Measurements from ENCODE around the gene PABPN1L. TPM values are rescaled to one million over a fixed set of nuclear protein-coding genes. Genes with fewer than 3 reads are reported as not detected.

PABPN1L gene
- total RNA-seq, 1 experiment from 2014 or later: not detected

DNA sequence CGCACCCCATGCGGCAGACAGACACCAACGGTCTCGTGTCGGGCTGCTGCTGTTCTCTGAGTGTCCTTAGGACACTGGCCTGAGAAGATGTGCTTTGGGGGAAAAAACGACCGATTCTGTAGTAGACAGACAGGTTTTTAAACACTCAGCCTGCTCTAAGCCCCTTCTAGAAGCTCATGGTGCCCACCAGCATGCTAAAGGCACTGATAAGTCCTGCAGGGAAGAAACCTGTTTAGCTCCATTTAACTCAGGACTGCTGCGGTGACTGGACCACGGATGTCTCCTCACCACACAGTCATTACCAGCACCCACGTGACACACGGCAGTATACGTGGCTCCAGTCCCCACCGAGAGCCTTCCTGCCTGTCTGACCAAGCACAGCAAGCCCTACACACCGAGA, 35.7 kb downstream of the PABPN1L start:
- H3K23ac ChIP-seq (ENCODE audit: insufficient read length, low read depth, low read length): no peak overlapping the region
- H4K8ac ChIP-seq (replicated peaks; ENCODE audit: insufficient read length, low read depth, low read length): no peak overlapping the region
- H3K4me3 Mint-ChIP-seq: peak overlapping the region in 1 of 2 experiments; percentile 14; a peak in 2 of 5 replicates
- no peak overlapping the region for H2BK15ac ChIP-seq (ENCODE audit: low read depth, low read length)
- H4K91ac ChIP-seq (ENCODE audit: insufficient read length, low read depth, low read length): no peak overlapping the region
- H3K14ac ChIP-seq (ENCODE audit: insufficient read depth, low read length): no peak overlapping the region
- H2BK20ac ChIP-seq (ENCODE audit: low read depth, low read length, poor library complexity, severe bottlenecking): no peak overlapping the region
- H3K27ac ChIP-seq (ENCODE audit: insufficient read length, low read depth, low read length): no peak overlapping the region
- H3K23me2 ChIP-seq (ENCODE audit: insufficient read length, low read depth, low read length, poor library complexity, severe bottlenecking): no peaks in the 10 kb centered on the region
- no peaks in the 10 kb centered on the region for H4K20me1 ChIP-seq (ENCODE audit: control insufficient read depth, insufficient read depth, insufficient read length)
- no peak overlapping the region for H2BK120ac ChIP-seq (ENCODE audit: low read depth, low read length, poor library complexity, severe bottlenecking)
- no peak overlapping the region for H2BK5ac ChIP-seq (ENCODE audit: insufficient read length, low read length)
- H3K36me3 Mint-ChIP-seq (ENCODE audit: insufficient read depth in 1 of 3, low read depth in 3 of 3): peaks cover 0 to 6% (median 3%) of the 10 kb centered on the region in 3 experiments; a peak in 3 of 7 replicates
- H3K79me1 ChIP-seq (ENCODE audit: insufficient read depth, low read depth, low read length, poor library complexity, severe bottlenecking): no peaks in the 10 kb centered on the region
- no peak overlapping the region for H3K56ac ChIP-seq (ENCODE audit: insufficient read length, low read depth, low read length)
- H3K4me1 Mint-ChIP-seq: no peaks in the 10 kb centered on the region
- H3K18ac ChIP-seq (ENCODE audit: insufficient read length, low read depth, low read length): no peak overlapping the region
- no peaks in the 10 kb centered on the region for H3K9me3 ChIP-seq (ENCODE audit: control insufficient read depth, low read depth, low read length)
- TF ChIP-seq, protein P1, sequence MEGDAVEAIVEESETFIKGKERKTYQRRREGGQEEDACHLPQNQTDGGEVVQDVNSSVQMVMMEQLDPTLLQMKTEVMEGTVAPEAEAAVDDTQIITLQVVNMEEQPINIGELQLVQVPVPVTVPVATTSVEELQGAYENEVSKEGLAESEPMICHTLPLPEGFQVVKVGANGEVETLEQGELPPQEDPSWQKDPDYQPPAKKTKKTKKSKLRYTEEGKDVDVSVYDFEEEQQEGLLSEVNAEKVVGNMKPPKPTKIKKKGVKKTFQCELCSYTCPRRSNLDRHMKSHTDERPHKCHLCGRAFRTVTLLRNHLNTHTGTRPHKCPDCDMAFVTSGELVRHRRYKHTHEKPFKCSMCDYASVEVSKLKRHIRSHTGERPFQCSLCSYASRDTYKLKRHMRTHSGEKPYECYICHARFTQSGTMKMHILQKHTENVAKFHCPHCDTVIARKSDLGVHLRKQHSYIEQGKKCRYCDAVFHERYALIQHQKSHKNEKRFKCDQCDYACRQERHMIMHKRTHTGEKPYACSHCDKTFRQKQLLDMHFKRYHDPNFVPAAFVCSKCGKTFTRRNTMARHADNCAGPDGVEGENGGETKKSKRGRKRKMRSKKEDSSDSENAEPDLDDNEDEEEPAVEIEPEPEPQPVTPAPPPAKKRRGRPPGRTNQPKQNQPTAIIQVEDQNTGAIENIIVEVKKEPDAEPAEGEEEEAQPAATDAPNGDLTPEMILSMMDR (conservative IDR thresholded peaks at IDR 0.05): no peak
- no peak overlapping the region for H3K4me2 ChIP-seq (ENCODE audit: insufficient read depth, insufficient read length, low read length)
- no peak for DNase-seq
- no peak overlapping the region for H2AK5ac ChIP-seq (ENCODE audit: insufficient read length, low read length)
- no peaks in the 10 kb centered on the region for H3K27me3 Mint-ChIP-seq (ENCODE audit: low read depth)
- no peaks in the 10 kb centered on the region for H3K79me2 ChIP-seq (ENCODE audit: insufficient read depth, low read length)
- no peak overlapping the region for H3T11ph ChIP-seq (ENCODE audit: low read length)
- H4K5ac ChIP-seq (ENCODE audit: insufficient read length, low read depth, low read length): no peak overlapping the region
- no peaks in the 10 kb centered on the region for H3K4me1 ChIP-seq (ENCODE audit: insufficient read depth, low read length)
- WGBS (ENCODE audit: extremely low coverage, insufficient read length, low lambda C conversion rate): no CpG with 5 or more reads among the region's 14 CpGs
- no peaks in the 10 kb centered on the region for H3K9me3 Mint-ChIP-seq
- H2BK12ac ChIP-seq (ENCODE audit: insufficient read length, low read depth, low read length): no peak overlapping the region
- no peaks in the 10 kb centered on the region for H3K27me3 ChIP-seq (ENCODE audit: insufficient read depth, low read length)
- H3K9ac ChIP-seq (ENCODE audit: extremely low read depth, insufficient read length, low read length): no peak overlapping the region
- H2AFZ ChIP-seq (ENCODE audit: low read length): no peak overlapping the region
- no peak overlapping the region for H3K4ac ChIP-seq (ENCODE audit: low read depth, low read length)
- H3K27ac Mint-ChIP-seq: no peak overlapping the region
